T47D (cell line): Measurements from ENCODE around the gene PTPRZ1.

Experiments used
- DNase-seq, 2 experiments: peaks; one replicate each; pipeline versions ENCODE4 v3.0.0 to v3.0.0-alpha.2; 2011 to 2012; ENCODE audit warnings: low read depth in 1 of 2, low spot score in 1 of 2
- JUND ChIP-seq: IDR thresholded peaks from 2 replicates; pipeline ENCODE4 v1.6.1; 2012; ENCODE audit warnings: low read depth
- in situ Hi-C: cut with HindIII; loops from 2 replicates; pipeline ENCODE4 v1.10.0; 2016; ENCODE audit warnings: low sequenced_read_pairs, low pct_unique_long_range_greater_than_20kb

The PTPRZ1 gene

GRCh38 chr7:121874298-121874697, 1.3 kb downstream of the PTPRZ1 start:
- in situ Hi-C loops: no loop called here
- DNase-seq: no peak
- TF ChIP-seq JUND: no peak

- in situ Hi-C loops: no loop called here
- no peak for TF ChIP-seq JUND
Observed at GRCh38 chr7:121875203-121875602, 2.2 kb downstream of the PTPRZ1 start.

GRCh38 chr7:121876656-121877500, 3.9 kb downstream of the PTPRZ1 start:
- TF ChIP-seq JUND: no peak
- DNase-seq: no peak
- in situ Hi-C loops: no loop called here

More at GRCh38 chr7:121875203-121875602, 2.2 kb downstream of the PTPRZ1 start:
- no peak for DNase-seq

GRCh38 chr7:121878918-121879464, 6.0 kb downstream of the PTPRZ1 start:
- no peak for DNase-seq
- in situ Hi-C loops: no loop called here
- TF ChIP-seq JUND: no peak

GRCh38 chr7:121879544-121879943, 6.6 kb downstream of the PTPRZ1 start:
- no peak for TF ChIP-seq JUND
- in situ Hi-C loops: no loop called here
- DNase-seq: no peak

- TF ChIP-seq JUND: no peak
- in situ Hi-C loops: no loop called here
- no peak for DNase-seq
Observed at GRCh38 chr7:121882731-121883130, 9.8 kb downstream of the PTPRZ1 start.

- no peak for DNase-seq
- no peak for TF ChIP-seq JUND
- in situ Hi-C loops: no loop called here
Observed at GRCh38 chr7:121885166-121885920, 12.4 kb downstream of the PTPRZ1 start.

GRCh38 chr7:121887634-121888033, 14.7 kb downstream of the PTPRZ1 start:
- no peak for DNase-seq
- no peak for TF ChIP-seq JUND
- in situ Hi-C loops: no loop called here

GRCh38 chr7:121890833-121891232, 17.9 kb downstream of the PTPRZ1 start:
- no peak for TF ChIP-seq JUND
- no peak for DNase-seq
- in situ Hi-C loops: no loop called here

- no peak for TF ChIP-seq JUND
- in situ Hi-C loops: no loop called here
- DNase-seq: no peak
Observed at GRCh38 chr7:121891731-121892130, 18.8 kb downstream of the PTPRZ1 start.

GRCh38 chr7:121901026-121901425, 28.1 kb downstream of the PTPRZ1 start:
- in situ Hi-C loops: no loop called here
- no peak for TF ChIP-seq JUND
- DNase-seq: no peak

GRCh38 chr7:121904120-121904519, 31.2 kb downstream of the PTPRZ1 start:
- no peak for TF ChIP-seq JUND
- in situ Hi-C loops: no loop called here
- no peak for DNase-seq

- in situ Hi-C loops: no loop called here
- no peak for TF ChIP-seq JUND
- DNase-seq: no peak
Observed at GRCh38 chr7:121908042-121908441, 35.1 kb downstream of the PTPRZ1 start.
